Fibroblast of lung (primary cell): ENCODE results near the gene PRELID2. TPM values are rescaled to one million over a fixed set of nuclear protein-coding genes. Genes with fewer than 3 reads are reported as not detected.
"Not testable (repeated sequence)": the region's sequence is repeated elsewhere in the genome, so short reads cannot be mapped to it uniquely, and the experiment has no call there.

ENCODE experiments used
- DNase-seq, 2 donors: peaks; one replicate each; pipeline versions ENCODE4 v3.0.0 to v3.0.0-alpha.2; 2010; ENCODE audit warnings: low read depth in 2 of 2
- H2AFZ ChIP-seq: 2 replicates; pipeline ENCODE4 v1.5.1; 2012; ENCODE audit warnings: low read length, control low read depth, inconsistent platforms
- H3K27ac ChIP-seq: 2 replicates; pipeline ENCODE4 v1.5.1; 2011; ENCODE audit warnings: low read length, control low read depth; ENCODE audit not compliant: insufficient read depth
- H3K27me3 ChIP-seq: 2 replicates; pipeline ENCODE4 v1.5.1; 2011; ENCODE audit warnings: mild to moderate bottlenecking, low read length; ENCODE audit not compliant: control insufficient read depth, insufficient read depth
- H3K36me3 ChIP-seq: 2 replicates; pipeline ENCODE4 v1.5.1; 2011; ENCODE audit warnings: low read length; ENCODE audit not compliant: control insufficient read depth, insufficient read depth
- H3K4me1 ChIP-seq: 2 replicates; pipeline ENCODE4 v1.5.1; 2011; ENCODE audit warnings: low read length; ENCODE audit not compliant: control insufficient read depth, insufficient read depth; ENCODE audit errors: extremely low read depth
- H3K4me2 ChIP-seq: 2 replicates; pipeline ENCODE4 v1.5.1; 2011; ENCODE audit warnings: low read length, control low read depth; ENCODE audit not compliant: insufficient read depth; ENCODE audit errors: extremely low read depth
- H3K4me3 ChIP-seq, 4 experiments: fragments of 200-600 bp in 1 of 4; sonication (generic) in 1 of 4; replicated peaks in 1 of 4; 2 replicates each; pipeline ENCODE4 v1.5.1; 2011 to 2016; ENCODE audit warnings: low read length in 4 of 4, low read depth in 3 of 4, mild to moderate bottlenecking in 3 of 4, control low read depth in 2 of 4, inconsistent platforms in 1 of 4, mixed read lengths in 1 of 4; ENCODE audit not compliant: insufficient read depth in 1 of 4; ENCODE audit errors: control extremely low read depth in 1 of 4
- H3K79me2 ChIP-seq: 2 replicates; pipeline ENCODE4 v1.5.1; 2012; ENCODE audit warnings: mild to moderate bottlenecking, low read length, inconsistent platforms; ENCODE audit not compliant: control insufficient read depth, insufficient read depth
- H3K9ac ChIP-seq: 2 replicates; pipeline ENCODE4 v1.5.1; 2011; ENCODE audit warnings: mild to moderate bottlenecking, low read length, control low read depth; ENCODE audit not compliant: insufficient read depth
- H3K9me3 ChIP-seq: 2 replicates; pipeline ENCODE4 v1.5.1; 2012; ENCODE audit warnings: low read depth, low read length; ENCODE audit not compliant: control insufficient read depth, insufficient read depth
- H4K20me1 ChIP-seq: 2 replicates; pipeline ENCODE4 v1.5.1; 2011; ENCODE audit warnings: low read length; ENCODE audit not compliant: control insufficient read depth, insufficient read depth; ENCODE audit errors: extremely low read depth
- EZH2 ChIP-seq: IDR thresholded peaks from 2 replicates; pipeline ENCODE4 v1.5.1; 2012; ENCODE audit warnings: low read length, control low read depth, mild to moderate bottlenecking; ENCODE audit errors: missing control alignments
- polyA plus RNA-seq, 2 donors: library from polyadenylated mRNA; depleted of rRNA in 1 of 2; stranded (reverse) in 1 of 2; unstranded in 1 of 2; fragments of >200 nt; gene quantifications; 2 replicates each; pipeline ENCODE4 v1.2.1, GENCODE V29; 2011 to 2012; ENCODE audit warnings: missing spikeins in 1 of 2
- total RNA-seq: library from RNA; depleted of rRNA; stranded (reverse); fragments of >200 nt; gene quantifications from 2 replicates; pipeline ENCODE4 v1.2.1, GENCODE V29; 2014
- TF ChIP-seq, protein P1 (sequence below), 2 donors: IDR thresholded peaks in 1 of 2; conservative IDR thresholded peaks in 1 of 2; 1 replicate in 1 of 2; 2 replicates in 1 of 2; pipeline ENCODE4 v1.5.1; 2011 to 2012; ENCODE audit warnings: low read length in 2 of 2, control low read depth in 1 of 2, inconsistent platforms in 1 of 2, low read depth in 1 of 2, mild to moderate bottlenecking in 1 of 2

PRELID2 gene
- total and polyA plus RNA-seq, 2 donors (not counting 1 experiment from before 2014, with no cell fraction given), result 6.1 to 27.9 TPM

DNA sequence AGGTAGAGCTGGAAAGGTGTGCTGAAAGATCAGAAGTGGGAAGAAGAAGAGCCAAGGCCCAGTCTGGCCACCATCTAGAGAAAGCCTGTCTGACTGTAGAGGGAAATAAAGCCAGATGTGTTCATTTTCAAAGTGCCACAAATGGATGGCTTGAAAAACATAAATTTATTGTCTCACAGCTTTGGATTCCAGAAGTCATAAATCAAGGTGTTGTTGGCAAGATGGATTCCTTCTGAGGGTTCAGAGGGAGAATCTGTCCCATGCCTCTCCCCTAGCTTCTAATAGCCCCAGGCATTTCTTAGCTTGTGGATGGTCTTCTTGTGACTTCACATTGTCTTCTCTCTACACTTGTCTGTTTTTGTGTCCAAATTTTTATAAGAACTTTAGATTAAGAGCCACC, 6.2 kb upstream of the PRELID2 start:
- no peak overlapping the region for H3K4me3 ChIP-seq
- no peaks in the 10 kb centered on the region for H3K27me3 ChIP-seq
- no peak for DNase-seq
- H3K9me3 ChIP-seq, result no peaks in the 10 kb centered on the region
- no peak overlapping the region for H3K9ac ChIP-seq
- H3K36me3 ChIP-seq, result no peaks in the 10 kb centered on the region
- TF ChIP-seq, protein P1, sequence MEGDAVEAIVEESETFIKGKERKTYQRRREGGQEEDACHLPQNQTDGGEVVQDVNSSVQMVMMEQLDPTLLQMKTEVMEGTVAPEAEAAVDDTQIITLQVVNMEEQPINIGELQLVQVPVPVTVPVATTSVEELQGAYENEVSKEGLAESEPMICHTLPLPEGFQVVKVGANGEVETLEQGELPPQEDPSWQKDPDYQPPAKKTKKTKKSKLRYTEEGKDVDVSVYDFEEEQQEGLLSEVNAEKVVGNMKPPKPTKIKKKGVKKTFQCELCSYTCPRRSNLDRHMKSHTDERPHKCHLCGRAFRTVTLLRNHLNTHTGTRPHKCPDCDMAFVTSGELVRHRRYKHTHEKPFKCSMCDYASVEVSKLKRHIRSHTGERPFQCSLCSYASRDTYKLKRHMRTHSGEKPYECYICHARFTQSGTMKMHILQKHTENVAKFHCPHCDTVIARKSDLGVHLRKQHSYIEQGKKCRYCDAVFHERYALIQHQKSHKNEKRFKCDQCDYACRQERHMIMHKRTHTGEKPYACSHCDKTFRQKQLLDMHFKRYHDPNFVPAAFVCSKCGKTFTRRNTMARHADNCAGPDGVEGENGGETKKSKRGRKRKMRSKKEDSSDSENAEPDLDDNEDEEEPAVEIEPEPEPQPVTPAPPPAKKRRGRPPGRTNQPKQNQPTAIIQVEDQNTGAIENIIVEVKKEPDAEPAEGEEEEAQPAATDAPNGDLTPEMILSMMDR (conservative IDR thresholded peaks at IDR 0.05 in 1 of 2, IDR thresholded peaks at IDR 0.05 in 1 of 2; ENCODE audit: low read depth in 1 of 2, low read length in 2 of 2), result no peak
- no peak for TF ChIP-seq EZH2
- no peak overlapping the region for H3K27ac ChIP-seq
- no peaks in the 10 kb centered on the region for H3K79me2 ChIP-seq
- no peak overlapping the region for H2AFZ ChIP-seq
- no peak overlapping the region for H3K4me2 ChIP-seq
- no peaks in the 10 kb centered on the region for H3K4me1 ChIP-seq
- no peaks in the 10 kb centered on the region for H4K20me1 ChIP-seq

DNA sequence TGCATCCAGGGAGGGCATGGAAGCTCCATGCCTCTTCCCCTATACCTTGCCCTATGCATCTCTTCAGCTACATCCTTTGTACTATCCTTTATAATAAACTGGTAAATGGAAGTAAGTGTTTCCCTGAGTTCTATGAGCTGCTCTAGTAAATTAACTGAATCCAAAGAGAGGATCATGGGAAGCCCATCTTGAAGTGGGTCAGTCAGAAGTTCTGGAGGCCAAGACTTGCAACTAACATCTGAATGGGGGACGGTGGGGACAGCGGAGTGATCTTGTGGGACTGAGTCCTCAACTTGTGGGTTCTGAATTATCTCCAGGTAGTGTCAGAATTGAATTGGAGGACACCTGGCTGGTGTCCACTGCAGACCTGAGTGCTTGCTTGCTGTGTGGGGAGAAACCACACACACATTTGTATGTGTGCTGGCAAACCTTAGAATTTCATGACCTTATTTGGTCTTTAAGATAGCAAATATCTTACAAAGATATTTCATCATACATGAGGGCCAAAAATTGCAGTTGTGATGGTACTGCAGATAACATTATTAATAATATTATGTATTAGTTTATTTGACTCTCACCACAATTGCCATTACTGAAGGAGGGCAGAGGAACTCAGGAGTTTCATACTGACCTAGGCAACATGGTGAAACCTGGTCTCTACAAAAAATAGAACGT, 5.5 kb upstream of the PRELID2 start:
- H4K20me1 ChIP-seq, result no peaks in the 10 kb centered on the region
- no peak overlapping the region for H3K27ac ChIP-seq
- no peak overlapping the region for H3K9ac ChIP-seq
- H3K27me3 ChIP-seq, result no peaks in the 10 kb centered on the region
- no peak overlapping the region for H3K4me3 ChIP-seq
- peak in 1 of 2 donors; percentile 16 for DNase-seq
- H3K9me3 ChIP-seq, result no peaks in the 10 kb centered on the region
- TF ChIP-seq EZH2, result no peak
- TF ChIP-seq, protein P1 (conservative IDR thresholded peaks at IDR 0.05 in 1 of 2, IDR thresholded peaks at IDR 0.05 in 1 of 2; ENCODE audit: low read depth in 1 of 2, low read length in 2 of 2), result no peak
- H3K4me2 ChIP-seq, result no peak overlapping the region
- no peak overlapping the region for H2AFZ ChIP-seq
- H3K4me1 ChIP-seq, result peaks cover 1% of the 10 kb centered on the region
- H3K36me3 ChIP-seq, result no peaks in the 10 kb centered on the region
- no peaks in the 10 kb centered on the region for H3K79me2 ChIP-seq

DNA sequence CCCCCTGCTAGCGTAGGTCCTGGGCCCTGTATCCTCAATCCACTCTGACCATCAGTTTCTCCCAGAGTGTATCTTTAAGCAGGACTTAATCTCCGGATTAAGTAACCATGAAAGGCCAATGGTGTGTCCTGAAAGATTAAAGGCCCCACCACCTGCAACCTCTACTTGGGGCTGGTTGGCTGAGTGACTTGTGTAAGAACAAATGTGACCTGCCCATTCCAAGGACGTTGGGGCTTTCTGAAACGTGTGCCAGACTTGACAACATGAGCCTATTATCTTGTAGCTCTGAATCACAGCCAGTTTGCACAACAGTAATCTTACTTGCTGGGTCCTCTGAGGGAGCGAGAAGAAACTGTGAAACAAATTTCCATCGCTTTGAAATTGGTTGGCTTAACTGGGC, 3.1 kb upstream of the PRELID2 start:
- Histone ChIP-seq H4K20me1 (no peaks in the 10 kb centered on the region), H3K4me3 (no peak overlapping the region), H3K4me1 (peaks cover 2% of the 10 kb centered on the region), H3K36me3 (no peaks in the 10 kb centered on the region), H3K27me3 (no peaks in the 10 kb centered on the region), H3K27ac (no peak overlapping the region), H3K9ac (no peak overlapping the region), H2AFZ (no peak overlapping the region), H3K4me2 (no peak overlapping the region), H3K79me2 (no peaks in the 10 kb centered on the region), H3K9me3 (no peaks in the 10 kb centered on the region)
- TF ChIP-seq, protein P1 (conservative IDR thresholded peaks at IDR 0.05 in 1 of 2, IDR thresholded peaks at IDR 0.05 in 1 of 2; ENCODE audit: low read depth in 1 of 2, low read length in 2 of 2), result no peak
- TF ChIP-seq EZH2, result no peak
- DNase-seq, result no peak

DNA sequence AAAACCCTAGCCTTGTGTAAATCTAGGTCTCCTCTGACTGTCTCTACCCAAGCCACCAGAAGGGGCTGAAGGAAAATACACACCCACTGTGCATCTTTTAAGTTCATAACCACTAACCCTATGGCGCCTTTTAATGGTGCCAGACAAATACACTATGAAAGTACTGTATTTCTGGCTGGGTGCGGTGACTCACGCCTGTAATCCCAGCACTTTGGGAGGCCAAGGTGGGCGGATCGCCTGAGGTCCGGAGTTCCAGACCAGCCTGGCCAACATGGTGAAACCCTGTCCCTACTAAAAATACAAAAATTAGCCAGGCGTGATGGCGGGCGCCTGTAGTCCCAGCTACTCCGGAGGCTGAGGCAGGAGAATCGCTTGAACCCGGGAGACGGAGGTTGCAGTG, 1.1 kb upstream of the PRELID2 start:
- not testable (repeated sequence) for H4K20me1 ChIP-seq, H3K4me3 ChIP-seq, DNase-seq, H3K9me3 ChIP-seq, H3K4me2 ChIP-seq, H3K4me1 ChIP-seq, H3K79me2 ChIP-seq, H3K36me3 ChIP-seq, H3K27ac ChIP-seq, H3K9ac ChIP-seq, H3K27me3 ChIP-seq, H2AFZ ChIP-seq
